Adrenal gland (tissue), 5 donors: Measurements from ENCODE around the gene PRKN.

Experiments
- CTCF ChIP-seq, 6 experiments: fragments of 450-650 bp in 4 of 6; fragments of 200-600 bp in 2 of 6; sonication (generic) in 1 of 6; IDR thresholded peaks; 1 replicate in 5 of 6; 2 replicates in 1 of 6; pipeline versions ENCODE4 v1.5.1 to v1.8.0; 2016 to 2021; ENCODE audit warnings: antibody characterized with exemption in 6 of 6, mild to moderate bottlenecking in 2 of 6, moderate library complexity in 1 of 6
- POLR2A ChIP-seq, 2 donors: fragments of 450-650 bp; IDR thresholded peaks; one replicate each; pipeline ENCODE4 v1.6.1; 2017; ENCODE audit warnings: antibody characterized with exemption in 2 of 2, mild to moderate bottlenecking in 2 of 2, moderate library complexity in 1 of 2
- donor health status: DM: no; HTN: no; CAD: no.

- TF ChIP-seq CTCF (IDR thresholded peaks at IDR 0.05) (no peak), POLR2A (IDR thresholded peaks at IDR 0.05) (no peak)
Measured at GRCh38 chr6:161809971-161810370, 917.6 kb downstream of the PRKN start.
